ENCODE results near the gene TTF1.

TTF1 gene

DNA sequence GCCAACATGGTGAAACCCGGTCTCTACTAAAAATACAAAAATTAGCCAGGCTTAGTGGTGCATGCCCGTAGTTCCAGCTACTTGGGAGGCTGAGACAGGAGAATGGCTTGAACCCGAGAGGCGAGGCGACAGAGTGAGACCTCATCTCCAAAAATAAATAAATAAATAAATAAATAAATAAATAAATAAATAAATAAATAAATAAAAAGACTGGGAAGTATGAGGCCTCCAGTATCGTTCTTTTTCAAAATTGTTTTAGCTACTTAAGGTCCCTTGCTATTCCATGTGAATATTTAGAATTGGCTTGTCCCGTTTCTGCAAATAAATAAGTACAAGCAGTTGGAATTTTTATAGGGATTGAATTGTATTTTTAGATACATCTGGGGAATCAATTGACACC lies 48.9 kb downstream of the TTF1 start:
- no peak for DNase-seq

DNA sequence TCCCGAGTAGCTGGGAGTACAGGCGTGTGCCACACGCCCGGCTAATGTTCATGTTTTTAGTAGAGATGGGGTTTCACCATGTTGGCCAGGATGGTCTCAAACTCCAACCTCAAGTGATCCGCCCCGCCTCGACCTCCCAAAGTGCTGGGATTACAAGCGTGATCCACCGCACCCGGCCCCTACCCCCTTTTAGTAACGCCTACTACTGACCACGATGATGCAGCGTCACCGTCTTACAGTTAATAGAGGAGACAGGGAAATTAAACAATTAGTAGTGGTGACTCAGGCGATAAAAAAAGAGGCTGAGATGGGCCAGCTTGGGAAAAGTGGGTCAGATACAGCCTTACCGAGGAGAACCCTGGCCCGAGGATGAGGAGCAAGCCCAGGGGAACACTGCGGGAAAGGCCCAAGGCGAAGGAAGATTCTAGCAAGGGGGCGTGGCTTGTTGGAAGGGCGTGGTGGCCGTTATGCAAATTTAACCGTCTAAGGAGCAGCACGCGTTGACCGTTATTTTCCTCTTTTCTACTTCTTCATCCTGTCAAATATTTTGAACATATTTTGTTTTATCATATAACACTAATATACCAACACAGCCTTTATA lies 50.2 kb downstream of the TTF1 start:
- no peak for DNase-seq

DNA sequence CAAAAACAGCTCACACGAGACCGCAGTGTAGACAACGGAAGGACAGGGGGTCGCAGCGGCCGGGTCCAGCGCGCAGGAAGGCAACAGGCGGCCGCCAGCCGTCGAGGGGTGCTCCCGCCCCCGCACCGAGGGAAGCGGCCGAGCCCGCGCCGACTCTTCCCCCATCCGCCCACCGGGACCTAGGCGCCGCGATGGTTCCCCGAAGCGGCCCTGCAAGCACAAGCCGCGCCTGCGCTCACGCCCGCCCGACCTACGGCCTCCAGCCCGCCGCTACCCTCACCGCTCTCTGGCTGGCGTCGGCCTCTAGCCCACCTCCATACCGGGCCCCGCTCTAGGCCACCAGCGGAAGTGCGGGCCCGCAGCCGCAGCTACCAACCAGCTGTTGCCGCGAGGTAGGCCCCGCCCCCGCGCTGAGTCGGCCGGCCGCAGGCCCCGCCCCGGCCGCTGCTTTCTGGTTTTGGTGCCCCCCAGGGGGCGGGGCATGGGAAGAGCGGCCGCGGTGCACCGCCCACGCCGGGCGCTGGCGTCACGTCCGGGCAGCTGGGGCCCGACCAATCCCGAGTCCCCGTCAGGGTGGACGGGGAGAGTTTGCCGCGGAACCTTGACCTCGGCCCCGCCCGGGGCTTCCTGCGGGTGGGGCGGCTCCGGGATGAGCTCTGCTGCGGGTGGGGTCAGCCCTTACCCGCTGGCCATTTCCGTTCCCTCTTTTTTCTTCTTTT lies 51.8 kb downstream of the TTF1 start, which contains the start of gene SETX:
TSS of gene SETX (minus strand) at position 350 of the 719 bp plus-strand sequence. CDS start 5,558 bp downstream, outside the sequence.
- peak; percentile 97 to 98 for DNase-seq

- no peak for DNase-seq
These were observed 55.1 kb downstream of the TTF1 start for GRCh38 chr9:132351404-132352045.

- DNase-seq = peak in 1 of 2 donors; percentile 47
These were observed 55.8 kb downstream of the TTF1 start for GRCh38 chr9:132350861-132351315.

GRCh38 chr9:132348676-132349075 lies 58.0 kb downstream of the TTF1 start:
- no peak for DNase-seq

DNA sequence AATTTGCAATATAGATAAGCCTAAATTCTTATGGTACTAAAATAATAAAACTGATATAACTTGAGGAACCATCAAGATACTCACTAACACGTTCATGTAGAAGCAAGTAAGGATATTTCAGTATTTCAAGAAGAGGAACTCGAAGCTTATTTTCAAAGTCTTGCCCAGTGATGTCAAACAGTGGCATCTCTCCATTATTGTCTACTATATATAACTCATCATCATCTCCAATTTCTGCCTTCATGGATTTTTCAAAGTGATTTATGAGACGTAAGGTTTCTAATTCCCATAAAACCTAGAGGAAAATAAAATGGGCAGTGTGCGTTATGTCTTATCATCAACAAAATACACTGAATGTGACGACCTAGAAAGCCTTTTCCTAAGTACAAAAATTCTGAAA lies 60.5 kb downstream of the TTF1 start:
- no peak for DNase-seq

GRCh38 chr9:132341177-132341840 lies 65.3 kb downstream of the TTF1 start:
- no peak for DNase-seq

GRCh38 chr9:132334364-132334763 lies 72.3 kb downstream of the TTF1 start:
- DNase-seq = no peak

DNA sequence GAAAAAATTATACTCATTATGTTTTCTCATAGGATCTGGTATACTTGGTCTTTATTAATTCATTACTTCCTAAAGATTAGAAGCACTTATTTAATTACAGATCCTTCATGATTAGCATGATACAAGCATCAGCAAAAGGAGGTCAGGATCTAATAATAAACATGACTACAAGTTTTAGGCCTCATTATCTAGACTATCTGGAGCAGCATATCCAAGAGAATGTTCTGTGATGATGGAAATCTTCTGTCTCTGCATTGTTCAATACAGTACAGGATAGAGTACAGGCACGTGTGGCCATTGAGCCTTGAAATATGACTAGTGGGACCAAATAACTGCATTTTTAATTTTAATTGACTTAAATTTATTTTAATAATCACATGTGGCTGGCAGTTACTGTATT lies 73.1 kb downstream of the TTF1 start:
- no peak for DNase-seq

DNA sequence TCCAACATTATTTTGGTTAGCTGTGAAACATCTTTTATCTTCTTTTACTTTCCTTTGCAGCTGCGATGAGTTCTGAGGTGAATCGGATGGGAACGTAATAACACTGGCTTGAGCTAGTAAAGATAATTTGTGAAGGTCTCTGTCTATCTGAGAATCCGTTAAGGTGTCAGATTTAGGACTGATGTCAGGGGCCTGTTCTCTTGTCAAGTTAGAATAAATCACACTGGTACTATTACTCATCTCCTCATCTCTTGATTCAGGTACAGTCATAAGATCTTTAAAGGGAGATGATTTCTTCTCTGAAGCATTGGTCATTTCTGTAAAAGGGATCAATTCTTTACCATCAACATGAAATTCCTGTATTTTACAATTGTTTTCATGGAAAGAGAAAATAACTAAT lies 78.1 kb downstream of the TTF1 start:
- DNase-seq = no peak

- no peak for DNase-seq
These were observed 79.1 kb downstream of the TTF1 start for GRCh38 chr9:132327537-132327936.

All from CD4-positive, alpha-beta T cell treated with Interleukin-1 beta for 1 hour (primary cell).